Mesodermal cell (in vitro differentiated cells): ENCODE results near the gene SH3GL2.

Experiments
- H3K27ac ChIP-seq: 2 replicates; pipeline ENCODE4 v1.7.0; 2013; ENCODE audit warnings: mild to moderate bottlenecking, low read depth, low read length, moderate library complexity; ENCODE audit not compliant: severe bottlenecking
- H3K36me3 ChIP-seq: 2 replicates; pipeline ENCODE4 v1.7.1; 2013; ENCODE audit warnings: mild to moderate bottlenecking, low read length, moderate library complexity; ENCODE audit not compliant: control insufficient read depth, insufficient read depth
- H3K4me1 ChIP-seq: one replicate; pipeline ENCODE4 v1.7.1; 2013; ENCODE audit warnings: mild to moderate bottlenecking, low read length; ENCODE audit not compliant: insufficient read depth, control insufficient read depth, poor library complexity, severe bottlenecking
- H3K4me3 ChIP-seq: 2 replicates; pipeline ENCODE4 v1.7.0; 2013; ENCODE audit warnings: low read length, control low read depth, mild to moderate bottlenecking; ENCODE audit not compliant: insufficient read depth, poor library complexity, severe bottlenecking; ENCODE audit errors: extremely low read depth
- H3K9me3 ChIP-seq: 2 replicates; pipeline ENCODE4 v1.7.1; 2013; ENCODE audit warnings: mild to moderate bottlenecking, low read length, moderate library complexity; ENCODE audit not compliant: control insufficient read depth
- WGBS, 2 experiments: methylation state at CpG; one replicate each; pipeline ENCODE4 v1.1.5; 2013; ENCODE audit warnings: missing lambda C conversion rate in 2 of 2; ENCODE audit not compliant: insufficient coverage in 2 of 2; 5-methylcytosine and 5-hydroxymethylcytosine counted together

The SH3GL2 gene

GRCh38 chr9:17802249-17802857 lies 223.5 kb downstream of the SH3GL2 start:
- WGBS, 2 experiments, result 100% methylated on average over 1 of the region's 3 CpGs
- H3K4me3 ChIP-seq, result no peak overlapping the region
- H3K36me3 ChIP-seq, result no peaks in the 10 kb centered on the region
- no peaks in the 10 kb centered on the region for H3K9me3 ChIP-seq
- H3K4me1 ChIP-seq, result no peaks in the 10 kb centered on the region
- no peak overlapping the region for H3K27ac ChIP-seq

DNA sequence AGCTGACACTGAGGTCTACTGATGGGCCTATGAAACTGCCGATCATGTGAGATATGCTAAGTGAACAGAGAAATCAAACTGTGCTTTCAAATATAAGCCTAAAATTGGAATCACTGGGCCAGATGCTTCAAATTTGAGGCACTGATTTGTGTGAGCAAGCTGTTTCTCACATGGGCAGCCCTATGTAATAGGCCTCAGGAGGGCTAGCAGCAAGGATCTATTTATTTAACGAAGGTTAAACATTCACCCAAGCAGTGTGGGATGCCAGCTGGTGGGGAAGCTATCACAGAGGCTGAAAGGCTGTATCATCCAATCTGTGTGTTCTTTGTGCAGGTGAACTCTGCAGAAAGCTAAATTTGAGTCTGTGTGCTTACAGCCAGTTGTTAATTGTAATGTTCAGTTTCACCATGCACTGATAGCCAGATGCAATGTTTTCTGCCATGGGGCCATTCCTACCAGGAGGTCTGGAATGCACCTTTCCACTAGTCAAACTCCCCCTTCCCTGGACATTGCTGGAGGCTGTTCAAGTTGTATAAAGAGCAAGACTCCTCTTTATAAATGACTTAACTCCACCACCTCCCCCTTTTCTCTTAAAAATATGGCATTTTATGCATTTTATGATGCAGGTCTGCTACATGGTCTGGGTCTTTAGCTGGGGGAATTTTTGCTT lies 228.9 kb downstream of the SH3GL2 start:
- H3K4me1 ChIP-seq, result no peaks in the 10 kb centered on the region
- no peak overlapping the region for H3K4me3 ChIP-seq
- H3K36me3 ChIP-seq, result no peaks in the 10 kb centered on the region
- no peak overlapping the region for H3K27ac ChIP-seq
- H3K9me3 ChIP-seq, result no peaks in the 10 kb centered on the region
- 95 to 100% methylated on average over 2 of the region's 2 CpGs for WGBS, 2 experiments

- Histone ChIP-seq H3K4me1 (no peaks in the 10 kb centered on the region), H3K27ac (no peak overlapping the region), H3K9me3 (no peaks in the 10 kb centered on the region), H3K4me3 (no peak overlapping the region), H3K36me3 (no peaks in the 10 kb centered on the region)
- 70 to 88% methylated on average over 4 of the region's 4 CpGs for WGBS, 2 experiments
Observed at GRCh38 chr9:17810317-17810716, 231.5 kb downstream of the SH3GL2 start.

- 31 to 37% methylated on average over 8 to 10 of the region's 13 CpGs for WGBS, 2 experiments
- Histone ChIP-seq H3K4me1 (no peaks in the 10 kb centered on the region), H3K36me3 (no peaks in the 10 kb centered on the region), H3K9me3 (no peaks in the 10 kb centered on the region), H3K4me3 (no peak overlapping the region), H3K27ac (no peak overlapping the region)
Observed at GRCh38 chr9:17810728-17811571, 232.1 kb downstream of the SH3GL2 start.

DNA sequence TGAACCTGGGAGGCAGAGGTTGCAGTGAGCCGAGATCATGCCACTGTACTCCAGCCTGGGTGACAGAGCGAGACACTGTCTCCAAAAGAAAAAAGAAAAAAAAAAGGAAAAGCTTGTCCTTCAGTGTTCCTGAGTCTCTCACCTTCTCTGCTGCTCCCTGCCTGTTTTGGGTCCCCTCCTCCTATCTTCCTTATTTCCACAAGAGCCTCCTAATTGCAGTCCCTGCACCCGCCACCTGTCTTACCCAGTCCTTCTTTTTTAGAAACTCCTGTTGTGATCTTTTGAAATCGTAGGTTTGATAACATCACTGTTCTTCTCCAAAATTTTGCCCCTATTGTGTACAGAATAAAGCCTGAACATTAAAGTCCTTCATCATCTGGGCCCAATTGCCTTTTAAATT lies 234.9 kb downstream of the SH3GL2 start:
- Histone ChIP-seq H3K36me3 (no peaks in the 10 kb centered on the region), H3K4me1 (no peaks in the 10 kb centered on the region), H3K27ac (no peak overlapping the region), H3K9me3 (no peaks in the 10 kb centered on the region), H3K4me3 (no peak overlapping the region)
- WGBS, 2 experiments, result 92 to 100% methylated on average over 3 to 4 of the region's 4 CpGs

- no peak overlapping the region for H3K4me3 ChIP-seq
- no peaks in the 10 kb centered on the region for H3K9me3 ChIP-seq
- H3K4me1 ChIP-seq, result no peaks in the 10 kb centered on the region
- H3K36me3 ChIP-seq, result no peaks in the 10 kb centered on the region
- no peak overlapping the region for H3K27ac ChIP-seq
- WGBS, 2 experiments, result 83% methylated on average over 1 of the region's 1 CpG; no CpG with 5 or more reads in 1 of the 2 experiments
Observed at GRCh38 chr9:17816431-17817027, 237.7 kb downstream of the SH3GL2 start.

GRCh38 chr9:17824191-17824590 lies 245.3 kb downstream of the SH3GL2 start:
- H3K4me3 ChIP-seq, result no peak overlapping the region
- no peaks in the 10 kb centered on the region for H3K36me3 ChIP-seq
- WGBS, 2 experiments, result 20% methylated on average over 1 of the region's 1 CpG; no CpG with 5 or more reads in 1 of the 2 experiments
- H3K27ac ChIP-seq, result peak overlapping the region; percentile 86
- peaks cover 16% of the 10 kb centered on the region for H3K4me1 ChIP-seq
- H3K9me3 ChIP-seq, result no peaks in the 10 kb centered on the region

- WGBS, 2 experiments, result 25% methylated on average over 1 of the region's 1 CpG; no CpG with 5 or more reads in 1 of the 2 experiments
- peak overlapping the region; percentile 86 for H3K27ac ChIP-seq
Observed at GRCh38 chr9:17824616-17825264, 245.9 kb downstream of the SH3GL2 start.

GRCh38 chr9:17825265-17825659 lies 246.4 kb downstream of the SH3GL2 start:
- no peaks in the 10 kb centered on the region for H3K36me3 ChIP-seq
- H3K27ac ChIP-seq, result no peak overlapping the region
- H3K4me3 ChIP-seq, result no peak overlapping the region
- WGBS, 2 experiments, result 100% methylated on average over 1 of the region's 1 CpG; no CpG with 5 or more reads in 1 of the 2 experiments
- H3K9me3 ChIP-seq, result no peaks in the 10 kb centered on the region
- peaks cover 16% of the 10 kb centered on the region for H3K4me1 ChIP-seq

More at GRCh38 chr9:17824616-17825264, 245.9 kb downstream of the SH3GL2 start:
- H3K36me3 ChIP-seq, result no peaks in the 10 kb centered on the region
- H3K4me3 ChIP-seq, result no peak overlapping the region
- peaks cover 16% of the 10 kb centered on the region for H3K4me1 ChIP-seq
- no peaks in the 10 kb centered on the region for H3K9me3 ChIP-seq

DNA sequence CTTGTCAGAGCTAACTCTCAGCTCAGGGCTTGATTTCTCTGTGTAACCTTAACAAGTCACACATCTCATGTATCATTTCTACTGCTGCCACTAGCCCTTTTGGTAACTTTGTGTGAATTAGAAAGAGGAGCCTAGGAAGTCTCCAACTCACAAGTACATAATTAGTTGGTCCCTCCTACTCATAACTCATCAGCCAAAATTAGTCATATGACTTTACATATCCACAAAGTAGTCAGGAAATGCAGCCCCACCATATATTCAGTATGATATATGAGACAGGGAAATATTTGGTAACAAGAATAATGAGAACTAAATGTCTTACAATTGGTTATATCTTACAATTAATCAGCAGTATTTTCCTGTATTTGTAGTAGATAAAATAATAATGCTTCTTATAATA lies 250.2 kb downstream of the SH3GL2 start:
- no peaks in the 10 kb centered on the region for H3K9me3 ChIP-seq
- H3K36me3 ChIP-seq, result no peaks in the 10 kb centered on the region
- H3K27ac ChIP-seq, result no peak overlapping the region
- H3K4me1 ChIP-seq, result peaks cover 12% of the 10 kb centered on the region
- no peak overlapping the region for H3K4me3 ChIP-seq
